ENCODE measurements around the gene AOPEP.

The AOPEP gene

GRCh38 chr9:95112436-95113280, 386.2 kb downstream of the AOPEP start:
- H3K4me3 ChIP-seq (ENCODE audit: low read length) = no peak overlapping the region
- no peak for DNase-seq (ENCODE audit: low read depth, low spot score)

GRCh38 chr9:95115104-95115503, 388.6 kb downstream of the AOPEP start:
- no peak overlapping the region for H3K4me3 ChIP-seq (ENCODE audit: low read length)

DNA sequence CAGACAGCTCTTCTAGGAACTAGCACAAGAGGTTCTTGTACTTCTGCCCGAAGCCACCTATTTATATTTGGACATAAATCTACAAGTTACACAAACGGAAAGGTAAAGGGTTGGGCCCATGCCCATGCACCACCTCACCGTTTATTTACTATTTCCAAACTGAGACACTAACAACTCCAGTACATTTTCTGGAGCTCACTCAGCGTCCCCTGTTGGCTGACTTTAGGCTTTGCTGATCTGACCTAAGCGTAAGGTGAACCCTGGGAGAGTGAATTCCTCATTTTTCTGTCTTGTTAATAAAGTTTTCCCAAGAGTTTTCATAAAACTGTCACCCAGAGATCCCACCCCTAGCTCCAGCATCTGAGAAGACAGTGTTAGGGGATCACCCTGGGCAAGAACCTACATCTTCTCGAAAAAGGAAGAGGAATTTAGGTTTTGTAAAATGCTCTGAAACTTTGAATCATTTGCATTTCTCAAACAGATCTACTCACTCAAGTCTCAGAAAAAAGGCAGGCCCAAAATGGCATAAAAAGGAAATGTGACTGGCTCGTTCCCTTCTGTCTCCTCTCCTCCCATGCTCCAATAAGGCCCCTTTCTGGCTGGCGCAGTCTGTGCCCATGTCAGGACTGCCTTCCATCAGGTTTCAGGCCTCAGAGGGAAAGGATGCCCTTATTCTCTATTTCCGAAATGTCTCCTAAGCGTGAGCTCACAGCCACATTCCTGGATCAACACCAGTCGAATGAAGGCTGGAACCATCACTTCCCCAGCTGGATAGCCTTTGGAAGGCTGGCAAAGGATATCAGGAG, 389.7 kb downstream of the AOPEP start:
- no peak for DNase-seq (ENCODE audit: low read depth, low spot score)
- no peak overlapping the region for H3K4me3 ChIP-seq (ENCODE audit: low read length)

More at GRCh38 chr9:95115104-95115503, 388.6 kb downstream of the AOPEP start:
- DNase-seq (ENCODE audit: low read depth, low spot score) = no peak

DNA sequence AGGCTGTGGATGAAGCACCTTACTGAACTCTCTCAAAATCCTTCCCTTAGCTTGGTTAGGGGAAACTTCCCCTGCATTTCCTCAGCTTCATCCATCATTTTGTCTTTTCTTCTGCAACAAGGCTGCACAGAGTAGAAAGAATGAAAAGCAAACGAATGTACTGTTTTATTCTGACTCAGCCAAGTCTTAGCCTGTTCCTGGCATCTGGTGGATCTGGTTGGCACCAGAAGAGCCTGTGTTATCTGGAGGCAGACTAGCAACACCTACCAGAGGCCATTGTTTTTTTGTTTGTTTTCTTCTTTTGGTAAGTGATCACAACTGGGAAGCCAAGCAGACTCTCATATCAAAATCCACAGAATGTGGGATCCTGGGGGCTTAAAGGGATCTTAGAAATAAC, 390.3 kb downstream of the AOPEP start:
- H3K4me3 ChIP-seq (ENCODE audit: low read length) = no peak overlapping the region
- DNase-seq (ENCODE audit: low read depth, low spot score) = no peak

DNA sequence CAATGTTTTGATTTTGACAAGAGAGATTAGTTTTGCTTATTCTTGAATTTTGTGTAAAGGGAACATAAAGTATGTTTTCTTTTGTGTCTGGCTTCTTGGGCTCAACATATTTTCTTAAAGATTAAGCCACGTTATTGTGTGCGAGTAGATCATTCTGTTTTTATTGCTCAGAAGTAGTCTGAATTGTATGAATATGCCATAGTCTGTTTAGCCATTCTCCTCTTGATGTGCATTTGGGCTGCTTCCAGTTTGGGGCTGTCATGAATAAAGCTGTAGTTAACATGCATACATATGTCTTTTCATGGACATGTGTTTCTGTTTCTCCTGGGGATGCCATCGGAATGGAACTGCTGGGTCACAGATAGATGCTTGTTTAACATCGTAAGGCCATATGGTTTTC, 392.1 kb downstream of the AOPEP start:
- no peak overlapping the region for H3K4me3 ChIP-seq (ENCODE audit: low read length)
- no peak for DNase-seq (ENCODE audit: low read depth, low spot score)

- H3K4me3 ChIP-seq (ENCODE audit: low read length) = no peak overlapping the region
- DNase-seq (ENCODE audit: low read depth, low spot score) = no peak
Observed at GRCh38 chr9:95120781-95121370, 394.4 kb downstream of the AOPEP start.

- DNase-seq (ENCODE audit: low read depth, low spot score) = no peak
- H3K4me3 ChIP-seq (ENCODE audit: low read length) = no peak overlapping the region
Observed at GRCh38 chr9:95124582-95125367, 398.3 kb downstream of the AOPEP start.

GRCh38 chr9:95125652-95126051, 399.2 kb downstream of the AOPEP start:
- DNase-seq (ENCODE audit: low read depth, low spot score) = no peak
- H3K4me3 ChIP-seq (ENCODE audit: low read length) = no peak overlapping the region

DNA sequence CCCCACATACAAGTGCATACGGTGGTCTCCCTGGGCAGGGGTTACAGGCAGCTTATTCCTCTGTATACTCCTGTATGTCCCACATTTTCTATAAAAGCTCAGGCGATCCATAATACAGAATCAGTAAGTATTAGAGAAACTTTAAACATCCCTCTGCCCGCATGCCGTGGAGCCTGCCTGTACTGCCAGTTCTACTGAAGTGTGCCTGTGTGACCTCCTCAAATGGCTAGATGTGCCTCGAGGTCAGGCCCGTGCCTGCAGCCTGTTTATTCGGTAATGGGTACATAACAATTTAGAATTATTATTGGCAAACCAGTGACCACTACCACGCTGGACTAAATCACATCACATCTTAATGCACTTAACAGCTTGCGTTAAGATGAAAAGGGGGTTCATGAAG, 400.2 kb downstream of the AOPEP start:
- no peak overlapping the region for H3K4me3 ChIP-seq (ENCODE audit: low read length)

GRCh38 chr9:95127249-95128176, 401.0 kb downstream of the AOPEP start:
- peak; percentile 8 for DNase-seq (ENCODE audit: low read depth, low spot score)
- no peak overlapping the region for H3K4me3 ChIP-seq (ENCODE audit: low read length)

More for the DNA sequence above, 400.2 kb downstream of the AOPEP start:
- DNase-seq (ENCODE audit: low read depth, low spot score) = no peak

GRCh38 chr9:95128177-95128524, 401.7 kb downstream of the AOPEP start:
- H3K4me3 ChIP-seq (ENCODE audit: low read length) = no peak overlapping the region
- DNase-seq (ENCODE audit: low read depth, low spot score) = no peak

DNA sequence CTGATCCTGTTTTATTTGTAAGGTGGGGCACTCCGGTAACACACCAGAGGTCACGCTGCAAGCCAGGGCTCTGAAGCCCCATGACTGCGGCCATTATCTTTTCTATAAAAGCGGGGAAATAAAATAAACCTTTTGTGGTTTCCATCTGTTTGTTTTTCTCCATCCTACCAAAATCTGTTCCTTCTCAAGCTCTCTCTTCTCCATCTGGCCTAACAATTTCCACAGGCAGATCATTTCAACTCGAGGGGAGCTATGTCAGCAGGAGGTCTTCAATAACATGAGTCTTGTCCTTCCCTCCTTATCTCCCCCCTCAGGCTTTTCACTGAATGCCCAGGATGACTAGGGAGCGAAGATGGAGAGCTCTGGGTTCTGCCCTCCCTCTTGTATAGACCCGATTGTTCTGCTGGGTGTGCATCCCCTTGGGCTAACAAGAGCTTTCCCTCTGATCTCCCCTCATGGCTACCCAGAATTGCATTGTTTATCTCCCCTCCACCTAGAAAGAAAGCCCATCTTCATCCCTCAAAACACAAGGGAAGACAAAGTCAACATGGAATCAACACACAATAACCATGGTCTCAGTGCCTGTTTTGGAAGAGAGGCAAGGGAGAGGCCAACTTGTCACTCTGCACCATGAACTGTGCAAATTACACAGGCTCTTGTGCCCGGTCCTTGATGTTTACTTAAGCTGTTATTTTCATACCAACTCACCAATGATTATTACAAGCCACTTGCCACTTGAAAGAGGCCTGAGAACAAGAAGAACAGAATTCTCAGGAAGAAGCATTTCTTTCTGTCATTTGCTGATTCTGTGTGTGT, 403.2 kb downstream of the AOPEP start:
- DNase-seq (ENCODE audit: low read depth, low spot score) = no peak
- no peak overlapping the region for H3K4me3 ChIP-seq (ENCODE audit: low read length)

DNA sequence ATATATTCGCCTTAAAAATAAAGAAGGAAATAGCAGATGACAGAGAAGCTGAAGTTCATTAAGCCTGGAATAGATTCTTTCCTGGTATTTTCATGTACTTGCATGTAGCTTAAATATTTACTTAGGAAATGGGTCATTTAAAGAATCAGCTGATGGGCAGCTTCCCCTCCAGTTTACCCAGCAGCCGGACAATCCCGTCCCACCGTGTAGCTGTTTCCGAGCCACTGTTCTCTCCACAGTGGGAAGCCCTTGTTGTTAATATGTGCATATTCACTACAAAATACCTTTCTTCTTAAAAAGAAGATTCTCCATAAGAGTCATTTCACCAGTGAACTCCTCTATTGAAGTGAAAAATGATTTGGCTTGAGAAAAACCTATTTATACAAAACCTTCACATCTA, 404.0 kb downstream of the AOPEP start:
- no peak overlapping the region for H3K4me3 ChIP-seq (ENCODE audit: low read length)
- DNase-seq (ENCODE audit: low read depth, low spot score) = no peak

DNA sequence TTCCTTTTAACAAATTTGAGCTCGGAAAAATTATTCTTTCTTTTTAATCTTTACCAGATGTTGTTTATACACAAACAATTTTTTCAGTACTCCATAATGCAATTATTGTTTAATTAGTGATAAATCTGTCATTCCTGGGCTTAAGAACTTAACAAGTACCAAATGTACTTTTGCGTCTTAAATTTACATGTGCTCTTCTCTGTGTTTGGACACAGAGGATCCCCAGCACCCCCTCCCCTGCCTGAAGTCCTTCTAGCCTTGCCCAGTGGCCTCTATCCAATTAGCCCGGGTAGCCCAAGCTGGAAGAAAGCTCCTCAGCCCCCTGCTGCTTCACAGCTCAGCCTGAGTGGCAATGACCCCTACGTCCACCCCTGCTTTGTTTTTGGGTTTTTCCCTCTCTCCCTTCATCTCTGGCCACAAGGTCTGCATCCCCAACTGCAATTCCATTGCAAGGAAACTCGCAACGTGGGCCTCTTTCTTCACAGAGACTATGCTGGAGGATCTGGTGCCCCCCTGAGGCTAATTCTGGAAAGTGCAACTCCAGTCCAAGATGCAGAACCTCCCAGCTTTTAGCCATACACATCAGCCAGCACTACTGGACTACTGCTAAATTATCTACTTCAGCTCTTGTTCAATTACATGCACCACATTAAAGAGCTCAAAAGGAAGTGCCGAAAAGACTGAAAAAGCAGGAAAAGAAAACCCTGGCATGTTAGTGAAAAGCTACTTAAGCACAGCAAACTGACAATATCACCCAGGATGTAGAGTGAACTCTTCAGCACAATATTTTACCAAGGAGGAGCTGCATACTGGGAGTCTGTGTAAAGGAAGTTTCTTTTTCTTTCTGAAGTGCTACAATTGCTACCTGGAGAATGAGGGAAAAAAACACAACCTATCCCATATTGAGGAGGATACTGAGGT, 404.8 kb downstream of the AOPEP start:
- peak; percentile 26 for DNase-seq (ENCODE audit: low read depth, low spot score)
- no peak overlapping the region for H3K4me3 ChIP-seq (ENCODE audit: low read length)

GRCh38 chr9:95132366-95133324, 406.1 kb downstream of the AOPEP start:
- H3K4me3 ChIP-seq (ENCODE audit: low read length) = no peak overlapping the region
- DNase-seq (ENCODE audit: low read depth, low spot score) = no peak
